Right atrium auricular region (tissue), 2 donors: ENCODE data around the gene GRK2. TPM values are rescaled to one million over a fixed set of nuclear protein-coding genes. Genes with fewer than 3 reads are reported as not detected.

Experiments
- DNase-seq: peaks from one replicate; pipeline ENCODE4 v3.0.0-alpha.2; 2019; ENCODE audit warnings: low spot score
- H3K27ac ChIP-seq, 2 donors: fragments of 200-600 bp; sonication (generic); 1 replicate in 1 of 2; 2 replicates in 1 of 2; pipeline ENCODE4 v1.5.1; 2016 to 2019
- H3K27me3 ChIP-seq, 2 donors: fragments of 200-600 bp; sonication (generic); one replicate each; pipeline versions ENCODE4 v1.5.1 to v1.6.0; 2017 to 2019
- H3K36me3 ChIP-seq: fragments of 200-600 bp; sonication (generic); one replicate; pipeline ENCODE4 v1.5.1; 2016
- H3K4me1 ChIP-seq, 2 donors: fragments of 200-600 bp; sonication (generic); one replicate each; pipeline versions ENCODE4 v1.5.1 to v1.6.0; 2017 to 2019
- H3K4me3 ChIP-seq, 2 donors: fragments of 200-600 bp; sonication (generic); 1 replicate in 1 of 2; 2 replicates in 1 of 2; pipeline ENCODE4 v1.5.1; 2017 to 2019; ENCODE audit warnings: mild to moderate bottlenecking in 1 of 2, moderate library complexity in 1 of 2
- H3K9me3 ChIP-seq, 2 donors: fragments of 200-600 bp; sonication (generic); one replicate each; pipeline ENCODE4 v1.5.1; 2019
- CTCF ChIP-seq, 2 donors: fragments of 200-600 bp; sonication (generic); IDR thresholded peaks; one replicate each; pipeline ENCODE4 v1.5.1; 2019; ENCODE audit warnings: antibody characterized with exemption in 2 of 2
- total RNA-seq, 2 donors: library from RNA; depleted of rRNA; stranded (reverse); fragments of >200 nt; gene quantifications; one replicate each; pipeline ENCODE4 v1.1.0, GENCODE V29; 2016

The GRK2 gene
- total RNA-seq, 2 donors from 2014 or later, result 52.7 to 55.9 TPM

- Histone ChIP-seq H3K4me3 (no peak overlapping the region), H3K27ac (no peak overlapping the region), H3K27me3 (no peaks in the 10 kb centered on the region), H3K36me3 (no peaks in the 10 kb centered on the region), H3K4me1 (peaks cover 0 to 13% of the 10 kb centered on the region in 2 donors), H3K9me3 (no peaks in the 10 kb centered on the region)
- DNase-seq, result no peak
- no peak for TF ChIP-seq CTCF (IDR thresholded peaks at IDR 0.05)
Observed at GRCh38 chr11:67322049-67322448, 55.8 kb downstream of the GRK2 start.

- H3K4me1 ChIP-seq, result peaks cover 0 to 7% of the 10 kb centered on the region in 2 donors
- TF ChIP-seq CTCF (IDR thresholded peaks at IDR 0.05), result no peak
- no peak overlapping the region for H3K4me3 ChIP-seq
- H3K9me3 ChIP-seq, result no peaks in the 10 kb centered on the region
- no peaks in the 10 kb centered on the region for H3K27me3 ChIP-seq
- H3K27ac ChIP-seq, result no peak overlapping the region
- no peaks in the 10 kb centered on the region for H3K36me3 ChIP-seq
- DNase-seq, result no peak
Observed at GRCh38 chr11:67323526-67323925, 57.3 kb downstream of the GRK2 start.

- no peaks in the 10 kb centered on the region for H3K9me3 ChIP-seq
- DNase-seq, result no peak
- H3K4me1 ChIP-seq, result no peaks in the 10 kb centered on the region
- TF ChIP-seq CTCF (IDR thresholded peaks at IDR 0.05), result no peak
- H3K27ac ChIP-seq, result no peak overlapping the region
- no peak overlapping the region for H3K4me3 ChIP-seq
- H3K27me3 ChIP-seq, result no peaks in the 10 kb centered on the region
- H3K36me3 ChIP-seq, result no peaks in the 10 kb centered on the region
Observed at GRCh38 chr11:67332081-67332691, 65.9 kb downstream of the GRK2 start.

Other genes starting within 250 kb of the GRK2 start
- under 1 TPM; 0.44 to 0.59 TPM for gene SYT12, start 243.3 kb upstream of the GRK2 start, total RNA-seq
- 10 to 100 TPM; 39.1 to 68.5 TPM for gene RHOD, start 209.6 kb upstream of the GRK2 start, total RNA-seq
- gene KDM2A, start 147.2 kb upstream of the GRK2 start, total RNA-seq, result 10 to 100 TPM; 27.7 to 37.3 TPM
- gene ANKRD13D, start 22.8 kb downstream of the GRK2 start, total RNA-seq, result 10 to 100 TPM; 14.1 to 14.9 TPM
- gene SSH3, start 37.1 kb downstream of the GRK2 start, total RNA-seq, result 10 to 100 TPM; 14.7 to 23.6 TPM
- gene POLD4, start 87.1 kb downstream of the GRK2 start, total RNA-seq, result 100 to 1,000 TPM; 115 to 136 TPM
- gene CLCF1, start 107.1 kb downstream of the GRK2 start, total RNA-seq, result 10 to 100 TPM in 1 of 2 donors, 1 to 10 TPM in 1; 2.7 to 18.0 TPM
- gene RAD9A, start 125.5 kb downstream of the GRK2 start, total RNA-seq, result 1 to 10 TPM; 6.2 to 6.5 TPM
- gene PPP1CA, start 135.4 kb downstream of the GRK2 start, total RNA-seq, result 100 to 1,000 TPM in 1 of 2 donors, 10 to 100 TPM in 1; 97.8 to 112 TPM
- 1 to 10 TPM in 1 of 2 donors, under 1 TPM in 1; 0.33 to 1.4 TPM for gene TBC1D10C, start 137.6 kb downstream of the GRK2 start, total RNA-seq
- 1 to 10 TPM; 9.7 to 9.9 TPM for gene CARNS1, start 149.2 kb downstream of the GRK2 start, total RNA-seq
- 10 to 100 TPM; 35.5 to 44.6 TPM for gene RPS6KB2, start 162.0 kb downstream of the GRK2 start, total RNA-seq
- 1 to 10 TPM; 1.9 to 2.8 TPM for gene PTPRCAP, start 171.2 kb downstream of the GRK2 start, total RNA-seq
- gene CORO1B, start 177.0 kb downstream of the GRK2 start, total RNA-seq, result 10 to 100 TPM; 16.0 to 25.5 TPM
- gene GPR152, start 186.3 kb downstream of the GRK2 start, total RNA-seq, result not detected
- gene CABP4, start 188.9 kb downstream of the GRK2 start, total RNA-seq, result 1 to 10 TPM in 1 of 2 donors, not detected in 1; 1.3 TPM
- 100 to 1,000 TPM in 1 of 2 donors, 10 to 100 TPM in 1; 74.4 to 140 TPM for gene TMEM134, start 202.8 kb downstream of the GRK2 start, total RNA-seq
- 10 to 100 TPM; 49.2 to 78.0 TPM for gene AIP, start 216.6 kb downstream of the GRK2 start, total RNA-seq
- 10 to 100 TPM; 10.7 to 30.7 TPM for gene PITPNM1, start 238.9 kb downstream of the GRK2 start, total RNA-seq
- 10 to 100 TPM; 49.1 to 70.0 TPM for gene CDK2AP2, start 241.7 kb downstream of the GRK2 start, total RNA-seq